ENCODE results near the gene DYNLRB1. TPM values are rescaled to one million over a fixed set of nuclear protein-coding genes. Genes with fewer than 3 reads are reported as not detected.

The DYNLRB1 gene
- total RNA-seq, 1 donor from 2014 or later: 93.9 TPM

DNA sequence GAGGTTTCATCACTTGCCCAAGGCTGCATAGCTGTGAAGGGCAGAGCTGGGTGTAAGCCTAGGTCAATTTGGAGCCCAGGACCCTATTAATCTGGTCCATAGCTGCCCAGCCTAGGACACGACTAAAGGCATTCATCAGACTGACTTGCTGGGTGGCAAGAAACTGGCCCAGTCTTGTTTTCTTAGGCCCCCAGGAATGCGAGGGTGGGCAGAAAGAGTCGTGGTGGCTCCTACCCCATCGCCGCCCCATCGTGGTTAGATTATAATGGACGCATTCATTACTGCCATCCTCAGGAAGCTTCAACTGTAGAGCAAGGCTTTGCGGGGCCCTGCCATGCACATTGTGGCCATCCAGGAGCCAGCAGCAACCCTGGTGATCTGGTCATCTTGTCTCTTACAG lies 16.1 kb downstream of the DYNLRB1 start:
- intact Hi-C loops (cut with micrococcal nuclease): no loop called here

GRCh38 chr20:34532756-34533155 lies 16.5 kb downstream of the DYNLRB1 start:
- intact Hi-C loops (cut with micrococcal nuclease): no loop called here

DNA sequence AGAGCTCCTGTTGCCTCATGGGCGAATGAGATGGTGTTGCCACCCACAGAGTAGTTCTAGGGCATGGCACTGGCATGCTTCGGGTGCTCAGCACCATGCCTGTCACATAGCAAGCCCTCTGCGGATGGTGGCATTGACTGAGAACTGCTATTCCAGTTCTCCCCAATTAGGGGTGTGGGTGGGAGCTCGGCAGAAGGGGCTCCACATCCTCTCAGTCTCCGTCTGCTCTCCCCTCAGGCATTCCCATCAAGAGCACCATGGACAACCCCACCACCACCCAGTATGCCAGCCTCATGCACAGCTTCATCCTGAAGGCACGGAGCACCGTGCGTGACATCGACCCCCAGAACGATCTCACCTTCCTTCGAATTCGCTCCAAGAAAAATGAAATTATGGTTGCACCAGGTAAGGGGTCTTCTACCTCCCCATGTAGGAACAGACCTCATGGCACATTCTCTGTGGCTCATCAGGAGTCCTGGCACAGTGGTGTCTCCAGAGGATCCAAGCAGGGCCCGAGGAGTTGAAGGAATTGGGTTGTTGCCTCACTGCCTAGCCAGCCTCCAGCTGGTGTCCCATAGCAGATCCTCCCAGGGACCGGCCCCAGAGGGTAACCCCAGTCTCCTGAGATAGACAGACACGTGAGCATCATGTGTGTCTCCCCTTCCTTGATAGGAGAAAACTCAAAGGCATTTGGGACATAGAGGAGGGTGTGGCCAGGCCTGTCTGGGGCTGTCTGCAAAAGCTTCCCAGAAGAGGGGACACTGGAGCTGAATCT lies 18.4 kb downstream of the DYNLRB1 start:
- intact Hi-C loops (cut with micrococcal nuclease): no loop called here

- intact Hi-C loops (cut with micrococcal nuclease): no loop called here
Observed at GRCh38 chr20:34535301-34535840, 19.1 kb downstream of the DYNLRB1 start.

DNA sequence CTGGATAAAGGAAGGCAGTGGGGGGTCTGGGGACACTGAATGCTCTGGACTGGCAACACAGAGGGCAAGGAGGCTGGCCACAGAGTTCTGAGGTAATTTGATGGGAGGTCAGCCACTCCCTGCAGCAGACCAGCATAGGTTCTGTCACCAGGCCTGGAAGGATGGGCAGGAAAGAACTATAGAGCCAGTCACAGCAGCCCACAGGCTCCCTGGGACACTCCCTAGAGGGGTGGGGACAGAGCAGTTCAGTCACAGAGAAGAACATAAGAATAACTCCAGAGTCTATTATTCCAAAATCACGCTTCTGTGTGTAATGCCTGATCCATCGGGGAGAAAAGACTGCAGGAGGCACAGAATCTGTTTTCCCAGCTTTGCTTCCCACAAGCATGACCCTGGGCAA lies 19.6 kb downstream of the DYNLRB1 start:
- intact Hi-C loops (cut with micrococcal nuclease): no loop called here

DNA sequence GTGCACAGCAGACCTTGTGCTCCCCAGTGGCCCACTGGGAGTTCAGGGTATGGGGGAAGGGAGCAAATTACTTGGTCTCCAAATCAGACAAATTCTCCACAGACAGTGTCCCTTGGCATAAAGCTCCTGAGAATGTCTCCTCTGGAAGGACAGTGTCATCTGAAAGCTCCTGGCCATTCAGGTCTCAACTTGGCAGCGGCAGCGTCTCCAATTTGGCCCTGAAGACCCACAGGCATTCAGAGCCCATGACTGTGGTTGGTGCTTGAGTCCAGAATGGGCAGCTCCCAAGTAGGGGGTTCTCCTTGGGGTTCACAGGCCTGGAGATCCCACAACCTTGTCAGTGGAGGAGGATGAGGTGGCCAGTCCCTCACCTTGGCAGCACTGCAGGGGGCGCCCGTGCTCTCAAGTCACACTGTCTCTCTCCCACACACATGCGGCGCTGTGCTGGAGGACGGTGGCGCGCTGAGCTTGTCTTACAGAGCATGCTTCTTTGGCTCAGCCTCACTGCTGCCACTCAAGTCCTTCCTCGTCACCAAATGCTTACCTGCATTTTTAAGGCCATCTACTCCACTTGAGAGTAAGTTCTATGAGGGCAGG lies 20.7 kb downstream of the DYNLRB1 start:
- intact Hi-C loops (cut with micrococcal nuclease): no loop called here

GRCh38 chr20:34537651-34538050 lies 21.4 kb downstream of the DYNLRB1 start:
- intact Hi-C loops (cut with micrococcal nuclease): loop anchor here (1.0 to 2.0 kb wide), 5 partner anchors 21 to 232 kb away; partner anchors contain the start of genes DYNLRB1, MAP1LC3A and PIGU

GRCh38 chr20:34538671-34539123 lies 22.5 kb downstream of the DYNLRB1 start:
- intact Hi-C loops (cut with micrococcal nuclease): loop anchor here (1.0 to 2.0 kb wide), 5 partner anchors 20 to 231 kb away; partner anchors contain the start of genes DYNLRB1, MAP1LC3A and PIGU

DNA sequence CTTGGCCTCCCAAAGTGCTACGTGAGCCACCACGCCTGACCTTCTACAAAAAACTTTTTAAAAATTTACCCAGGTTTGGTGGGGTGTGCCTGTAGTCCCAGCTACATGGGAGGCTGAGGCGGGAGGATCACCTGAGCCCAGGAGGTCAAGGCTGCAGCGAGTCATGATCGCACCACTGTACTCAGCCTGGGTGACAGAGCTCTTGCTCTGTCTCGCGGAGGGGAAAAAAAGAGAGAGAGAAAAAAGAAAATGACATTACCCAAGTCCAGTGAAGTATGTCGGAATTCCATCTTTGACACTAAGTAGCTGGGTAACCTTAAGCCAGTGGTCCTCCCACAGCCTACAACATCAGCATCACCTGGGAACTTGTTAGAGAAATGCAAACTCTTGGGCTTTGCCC lies 23.5 kb downstream of the DYNLRB1 start:
- intact Hi-C loops (cut with micrococcal nuclease): loop anchor here (2.0 kb wide), 1 partner anchor 23 kb away; the partner anchor contains the start of gene DYNLRB1

- intact Hi-C loops (cut with micrococcal nuclease): no loop called here
Observed at GRCh38 chr20:34540596-34541263, 24.5 kb downstream of the DYNLRB1 start.

DNA sequence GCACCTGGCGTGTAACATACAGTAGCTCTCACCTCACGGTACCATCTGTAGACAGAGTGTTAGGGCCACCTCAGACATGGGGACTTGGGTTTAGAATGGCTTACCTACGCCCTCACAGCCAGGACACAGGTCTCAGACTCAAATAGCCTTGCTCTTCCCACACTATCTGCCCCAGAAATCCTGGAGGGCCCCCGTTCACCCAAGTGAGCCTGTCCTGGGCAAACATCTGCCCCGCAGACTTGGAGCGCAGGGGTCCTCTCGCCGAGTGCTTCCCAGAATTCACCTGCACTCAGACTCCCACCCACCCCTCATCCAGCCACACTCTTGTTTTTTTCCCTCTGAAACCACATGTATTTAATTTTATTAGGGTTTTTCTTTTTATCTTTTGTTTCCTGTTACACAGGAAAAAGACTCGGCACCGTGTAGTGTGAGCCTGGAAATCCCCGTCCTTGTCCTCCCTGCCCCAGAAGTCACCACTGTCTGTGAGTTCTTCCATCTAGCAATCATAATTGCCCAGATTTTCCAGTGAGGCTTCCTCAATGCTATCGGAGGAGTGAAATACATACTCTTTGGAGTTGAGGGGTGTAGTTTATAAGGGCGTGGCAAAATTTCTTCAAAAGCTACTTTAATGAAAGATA lies 25.2 kb downstream of the DYNLRB1 start:
- intact Hi-C loops (cut with micrococcal nuclease): no loop called here

DNA sequence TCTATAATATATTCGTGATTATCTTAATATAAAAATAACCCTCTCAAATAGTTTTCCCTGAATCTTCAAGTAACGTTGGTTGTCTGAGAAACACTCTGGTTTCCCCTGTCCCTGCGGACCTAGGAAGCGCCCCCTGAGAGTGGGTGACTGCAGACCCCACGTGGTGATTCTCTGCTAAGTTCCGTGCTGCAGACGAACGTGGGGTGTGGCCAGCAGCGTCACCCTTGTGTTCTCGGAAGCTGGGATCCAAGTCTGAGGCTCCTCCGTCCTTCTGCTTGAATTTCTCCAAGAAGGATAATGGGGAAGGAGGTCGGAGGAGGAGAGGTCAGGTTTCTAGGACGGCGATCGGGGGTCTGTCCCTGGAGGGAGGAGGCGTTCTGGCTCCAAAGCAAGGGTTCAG lies 25.7 kb downstream of the DYNLRB1 start:
- intact Hi-C loops (cut with micrococcal nuclease): no loop called here

- intact Hi-C loops (cut with micrococcal nuclease): no loop called here
Observed at GRCh38 chr20:34542439-34542838, 26.2 kb downstream of the DYNLRB1 start.

DNA sequence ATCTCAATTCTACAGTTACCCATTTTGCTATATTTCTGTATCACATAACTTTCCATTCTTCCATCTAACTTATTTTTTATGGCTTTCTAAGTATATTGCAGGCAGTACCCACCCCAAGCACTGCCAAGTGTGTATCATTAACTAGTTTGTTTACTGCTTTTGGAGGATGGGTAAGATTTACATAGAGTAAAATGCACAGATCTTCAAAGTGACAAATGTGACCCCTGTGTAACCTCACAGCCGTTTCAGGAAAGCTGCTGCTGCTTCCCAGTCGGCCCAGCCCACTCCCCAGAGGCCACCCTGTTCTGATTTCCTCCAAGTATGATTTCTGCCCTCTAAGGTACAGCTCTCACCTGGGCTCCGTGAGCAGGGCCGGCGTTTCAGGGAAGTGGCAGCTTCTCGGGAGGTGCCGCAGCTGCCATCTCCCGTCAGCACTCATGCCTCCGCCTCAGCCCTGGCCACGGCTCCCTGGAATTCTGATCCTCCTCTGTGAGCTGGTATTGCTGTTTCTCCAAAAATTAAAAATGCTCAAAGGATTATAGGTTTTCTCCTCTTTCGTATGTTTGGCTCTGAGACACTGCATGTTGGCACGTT lies 27.3 kb downstream of the DYNLRB1 start:
- intact Hi-C loops (cut with micrococcal nuclease): no loop called here

- intact Hi-C loops (cut with micrococcal nuclease): no loop called here
Observed at GRCh38 chr20:34544109-34544796, 28.0 kb downstream of the DYNLRB1 start.

GRCh38 chr20:34546751-34547181 lies 30.5 kb downstream of the DYNLRB1 start:
- intact Hi-C loops (cut with micrococcal nuclease): no loop called here

DNA sequence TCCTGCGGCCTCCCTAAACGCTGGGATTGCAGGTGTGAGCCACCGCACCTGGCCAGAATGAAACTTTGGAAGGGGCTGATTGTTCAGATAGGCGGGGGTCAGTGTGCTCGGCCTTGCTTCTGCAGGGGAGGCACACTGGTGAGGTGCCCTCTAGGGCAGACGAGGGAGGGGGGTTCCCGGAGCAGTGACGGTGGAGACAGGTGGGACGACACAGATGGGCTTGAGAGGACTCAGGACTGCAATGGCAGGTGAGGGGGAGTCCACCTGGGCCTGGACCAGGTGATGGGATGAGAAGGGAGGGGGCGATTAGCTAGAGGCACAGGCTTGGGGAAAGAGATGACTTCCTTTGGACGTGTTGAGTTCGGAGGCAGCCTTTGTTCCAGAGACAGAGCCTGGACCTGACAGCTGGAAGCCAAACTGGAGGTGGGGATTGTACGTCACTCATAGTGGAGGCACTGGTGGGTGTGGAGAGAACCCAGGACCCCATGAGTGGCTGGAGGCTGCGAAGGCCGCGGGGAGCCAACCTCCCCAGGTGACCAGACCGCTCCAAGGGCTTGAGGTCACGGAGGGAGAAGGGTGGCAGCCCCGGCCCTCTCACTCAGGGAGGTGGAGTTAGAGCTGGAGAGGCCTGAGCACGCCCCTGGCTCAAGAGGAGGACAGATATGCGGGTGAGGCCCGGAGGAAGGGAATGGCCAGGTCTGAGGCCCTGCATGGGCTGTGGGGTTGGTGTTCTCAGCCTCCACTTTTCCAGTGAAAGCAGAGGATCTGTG lies 31.8 kb downstream of the DYNLRB1 start:
- intact Hi-C loops (cut with micrococcal nuclease): no loop called here

DNA sequence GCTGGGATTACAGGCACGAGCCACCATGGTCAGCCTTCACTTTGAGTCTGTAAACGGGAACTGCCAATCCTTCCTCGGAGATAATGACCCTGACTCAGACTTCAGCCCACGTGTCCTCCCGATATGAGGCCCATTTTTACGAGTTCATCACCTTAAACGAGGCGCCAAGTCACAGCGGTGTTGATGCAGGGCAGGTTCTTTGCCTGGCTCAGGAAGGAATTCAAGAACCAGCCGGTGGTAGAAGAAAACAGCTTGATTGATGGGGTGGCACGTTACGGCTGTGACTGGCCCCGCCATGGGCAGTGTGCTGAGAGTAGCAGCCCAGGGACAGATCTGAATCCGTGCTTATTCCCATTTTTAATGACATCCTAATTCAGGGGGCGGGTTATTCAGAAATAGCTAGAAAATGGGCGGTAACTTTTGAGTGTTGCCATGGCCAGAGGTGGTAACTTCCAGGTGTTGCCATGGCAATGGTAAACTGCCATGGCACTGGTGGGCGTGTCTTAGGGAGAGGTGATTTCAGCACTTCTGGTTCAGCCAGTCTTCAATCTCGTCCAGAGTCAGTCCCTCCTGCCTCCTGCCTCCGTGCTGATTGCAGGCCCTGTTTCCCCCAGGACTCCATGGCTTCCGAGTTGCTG lies 33.2 kb downstream of the DYNLRB1 start:
- intact Hi-C loops (cut with micrococcal nuclease): no loop called here

DNA sequence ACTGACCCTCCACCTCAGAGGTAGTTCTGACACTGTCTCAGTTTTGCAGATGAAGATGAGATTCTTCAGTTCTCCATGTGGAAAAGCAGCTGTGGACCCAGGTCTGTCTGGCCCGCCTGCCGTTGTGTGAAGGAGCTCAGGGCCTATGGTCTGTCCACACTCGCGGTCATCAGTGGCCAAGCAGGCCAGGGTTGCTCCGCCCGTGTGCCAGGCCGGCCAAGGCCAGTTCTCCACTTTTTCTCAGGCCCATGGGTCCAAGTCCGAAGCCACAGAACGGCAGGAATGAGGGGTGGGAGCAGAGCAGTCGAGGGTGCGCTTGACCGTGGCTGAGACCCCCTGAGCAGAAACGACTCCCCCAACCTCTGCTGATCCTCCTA lies 33.7 kb downstream of the DYNLRB1 start:
- intact Hi-C loops (cut with micrococcal nuclease): no loop called here
